GM18867 (cell line): ENCODE results near the gene PRMT5.
"Not testable (repeated sequence)": the region's sequence is repeated elsewhere in the genome, so short reads cannot be mapped to it uniquely, and the experiment has no call there.

Experiments
- ATAC-seq: cut with Tn5 transposase; IDR thresholded peaks from one replicate; pipeline ENCODE4 v1.9.1; 2021; ENCODE audit warnings: mild to moderate bottlenecking, moderate library complexity; ENCODE audit not compliant: unreplicated experiment

PRMT5 gene

DNA sequence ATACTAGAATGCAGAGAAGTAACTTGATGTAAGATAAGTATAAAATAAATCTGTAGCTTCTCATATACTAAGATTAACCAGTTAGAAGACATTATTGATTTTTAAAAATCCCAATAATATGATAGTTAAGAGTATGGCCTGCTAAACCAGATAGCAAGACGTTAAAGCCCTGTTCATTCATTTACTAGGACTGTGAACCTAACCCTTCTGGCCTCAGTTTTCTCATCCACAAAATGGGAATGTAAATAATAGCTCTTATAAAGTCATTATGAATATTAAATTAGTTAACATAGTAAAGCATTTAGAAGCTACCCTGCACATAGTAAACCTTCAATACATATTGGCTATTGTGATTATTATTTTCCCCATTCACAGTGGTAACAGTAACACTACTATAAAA is 6.0 kb upstream of the PRMT5 start:
- no peak for ATAC-seq

DNA sequence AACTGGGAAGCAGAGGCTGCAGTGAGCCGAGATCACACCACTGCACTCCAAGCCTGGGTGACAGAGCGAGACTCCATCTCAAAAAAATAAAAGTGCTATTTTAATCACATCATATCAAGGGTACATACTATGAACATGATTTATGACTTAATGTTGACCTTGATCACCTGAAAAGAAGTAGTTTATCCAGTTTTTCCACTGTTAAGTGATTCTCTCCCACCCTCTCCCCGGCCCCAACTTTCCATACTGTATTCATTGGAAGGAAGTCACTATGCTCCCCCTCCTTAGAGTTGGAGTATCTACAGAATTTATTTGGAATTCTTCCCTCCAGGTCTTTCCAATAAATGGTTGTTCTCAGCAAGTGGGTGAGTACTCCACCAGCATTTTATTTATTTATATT is 3.0 kb upstream of the PRMT5 start:
- ATAC-seq: no peak

DNA sequence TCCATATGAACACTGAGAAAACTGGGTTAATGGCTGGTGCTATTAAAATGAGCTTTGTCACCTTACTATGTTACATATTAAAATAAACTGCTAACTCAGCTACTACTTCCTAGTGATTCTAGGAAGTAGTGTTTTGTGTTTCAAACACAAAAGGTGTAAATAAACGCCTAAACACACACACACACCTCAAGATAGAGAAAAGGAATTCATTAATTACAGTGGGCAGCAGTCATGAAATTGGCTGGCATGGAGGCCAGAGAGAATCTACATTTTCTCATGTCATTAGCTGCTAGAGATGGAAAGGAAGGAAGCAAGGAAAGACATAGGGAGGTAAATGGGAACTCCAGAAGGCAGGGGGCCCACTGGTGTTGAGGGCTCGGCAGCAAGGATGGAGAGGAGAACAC is 787 bp upstream of the PRMT5 start:
- no peak for ATAC-seq

DNA sequence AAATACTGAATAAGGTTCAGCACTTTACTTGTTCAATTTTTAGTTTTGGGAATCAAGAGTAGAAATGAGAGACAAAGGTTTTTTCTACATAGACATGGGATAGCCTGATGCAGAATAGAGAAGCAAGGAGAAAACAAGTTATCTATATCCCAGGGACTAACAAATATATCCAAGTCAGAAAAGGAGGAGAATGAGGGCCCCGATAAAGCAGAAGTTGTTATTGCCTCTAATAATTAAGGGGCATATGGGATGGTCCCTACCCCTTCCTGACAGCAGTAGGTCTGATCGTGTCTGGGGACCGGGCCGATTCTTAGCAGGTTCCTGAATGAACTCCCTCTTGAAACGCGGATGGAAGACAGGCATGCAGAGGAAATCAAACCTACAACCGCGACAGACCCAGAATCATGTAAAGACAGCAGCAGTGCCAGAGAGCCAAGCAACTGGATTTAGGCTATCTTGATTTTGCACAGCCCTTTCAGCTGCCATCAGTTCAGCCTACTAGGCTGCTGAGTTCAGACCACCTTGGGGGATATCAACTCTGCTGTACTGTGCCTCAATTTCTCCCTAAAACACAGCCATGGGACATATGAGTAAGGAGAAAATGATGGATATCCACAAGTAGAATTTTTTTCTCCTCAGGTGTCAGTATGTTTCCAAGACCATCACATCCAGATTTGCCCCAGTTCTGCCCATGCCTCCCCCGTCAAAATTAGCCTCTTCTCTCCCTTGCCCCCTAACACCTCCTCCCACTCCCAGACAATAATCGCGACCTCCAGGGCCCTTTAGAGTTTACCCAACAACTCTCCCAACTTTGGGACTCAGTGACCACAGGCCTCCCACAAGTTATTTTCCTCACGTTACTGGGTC is 706 bp downstream of the PRMT5 start:
- ATAC-seq: no peak

DNA sequence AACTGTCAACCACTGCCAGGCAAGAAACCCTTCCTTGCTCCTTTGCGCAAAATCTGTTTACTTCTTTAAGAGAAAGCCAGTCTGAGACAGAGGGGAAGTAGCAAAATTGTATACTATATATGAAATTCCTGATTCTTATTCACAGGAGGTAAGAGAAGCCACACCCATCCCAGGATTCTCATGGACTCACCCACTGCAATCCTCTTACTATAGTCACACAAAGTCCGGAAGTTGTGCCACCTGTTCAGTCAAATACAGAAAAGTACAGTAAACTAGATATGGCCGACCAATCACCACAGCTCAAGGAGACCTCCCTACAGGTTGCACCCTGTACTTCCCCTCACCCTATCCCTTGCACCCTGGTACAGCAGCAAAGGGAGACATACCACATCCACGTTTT is 2.9 kb downstream of the PRMT5 start:
- no peak for ATAC-seq

DNA sequence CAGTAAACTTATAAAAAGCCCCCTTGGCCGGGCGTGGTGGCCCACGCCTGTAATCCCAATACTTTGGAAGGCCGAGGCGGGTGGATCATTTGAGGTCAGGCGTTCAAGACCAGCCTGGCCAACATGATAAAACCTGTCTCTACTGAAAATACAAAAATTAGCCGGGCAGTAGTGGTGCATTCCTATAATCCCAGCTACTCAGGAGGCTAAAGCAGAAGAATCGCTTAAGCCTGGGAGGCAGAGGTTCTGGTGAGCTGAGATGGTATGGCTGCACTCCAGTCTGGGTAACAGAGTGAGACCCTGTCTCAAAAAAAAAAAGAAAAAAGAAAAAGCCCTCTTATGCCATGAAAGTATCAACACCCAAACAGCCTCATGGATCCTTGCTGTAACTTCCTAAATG is 3.7 kb downstream of the PRMT5 start:
- ATAC-seq: no peak

DNA sequence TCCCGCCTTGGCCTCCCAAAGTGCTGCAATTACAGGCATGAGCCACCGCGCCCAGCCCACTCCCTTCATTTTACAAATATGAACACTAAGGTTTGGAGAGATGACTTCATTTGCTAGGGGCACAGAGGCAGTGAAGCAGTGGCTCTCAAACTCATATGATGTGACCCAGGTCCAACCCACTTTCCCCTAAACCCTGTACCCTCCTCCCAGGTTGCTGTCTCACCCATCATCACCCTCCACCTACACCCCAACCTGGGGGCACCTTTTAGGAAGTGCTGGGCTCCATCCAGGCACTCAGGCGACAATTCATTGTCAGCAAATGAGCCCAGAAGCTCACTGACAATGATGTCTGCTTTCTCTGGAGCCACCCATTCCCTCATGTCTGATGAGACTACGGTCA is 5.4 kb downstream of the PRMT5 start:
- no peak for ATAC-seq

DNA sequence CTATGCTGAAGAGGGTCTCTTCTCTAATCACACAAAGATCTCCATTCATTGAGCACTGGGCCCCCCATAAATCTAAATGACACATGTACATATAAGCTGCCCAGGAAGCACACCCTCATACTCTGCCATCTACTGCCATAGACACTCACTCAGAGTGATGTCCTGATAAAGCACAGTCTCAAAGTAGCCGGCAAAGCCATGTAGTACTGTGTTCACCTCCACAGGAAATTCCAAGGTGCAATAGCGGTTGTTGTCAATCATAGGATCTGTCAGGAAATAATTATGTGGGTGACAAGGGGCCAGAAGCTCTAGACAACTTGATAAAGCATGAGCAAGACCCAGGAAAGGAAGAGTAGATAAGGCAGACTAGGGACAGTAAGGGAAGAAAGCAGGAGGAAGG is 6.9 kb downstream of the PRMT5 start:
- ATAC-seq: no peak

DNA sequence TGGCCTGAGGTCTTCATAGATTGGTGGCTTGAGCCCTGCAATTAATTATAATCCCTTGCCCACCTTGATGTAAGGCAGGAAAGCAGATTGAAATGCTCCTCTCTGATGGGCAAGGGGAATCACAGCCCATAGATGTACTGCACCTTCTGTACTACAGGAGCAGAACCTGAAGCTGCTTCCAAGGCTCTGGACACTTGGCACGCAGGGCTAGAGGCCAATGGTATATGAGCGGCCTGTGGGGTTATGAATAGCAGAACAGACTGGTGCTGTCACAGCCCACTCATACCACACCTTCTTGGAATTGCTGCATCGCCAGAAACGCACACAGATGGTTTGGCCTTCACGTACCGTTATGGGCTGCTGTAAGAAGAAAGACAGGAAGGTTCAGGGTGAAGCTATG is 8.5 kb downstream of the PRMT5 start:
- ATAC-seq: no peak

DNA sequence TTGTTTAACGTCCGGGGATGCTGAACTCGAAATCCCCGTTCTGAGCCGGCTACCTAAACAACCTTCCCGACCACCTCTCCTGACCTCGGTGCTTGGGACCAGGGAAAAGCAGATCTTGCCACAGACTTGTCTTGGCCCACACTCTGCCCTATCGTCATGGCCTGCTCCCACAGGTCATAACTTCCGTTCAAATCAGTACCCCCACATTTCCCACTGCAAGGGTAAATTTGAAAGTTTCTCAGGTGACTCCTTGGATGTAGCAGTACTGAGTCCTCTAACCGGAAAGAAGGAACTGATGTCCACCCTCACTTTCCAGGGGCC is 9.6 kb downstream of the PRMT5 start:
- peak; percentile 4 for ATAC-seq

DNA sequence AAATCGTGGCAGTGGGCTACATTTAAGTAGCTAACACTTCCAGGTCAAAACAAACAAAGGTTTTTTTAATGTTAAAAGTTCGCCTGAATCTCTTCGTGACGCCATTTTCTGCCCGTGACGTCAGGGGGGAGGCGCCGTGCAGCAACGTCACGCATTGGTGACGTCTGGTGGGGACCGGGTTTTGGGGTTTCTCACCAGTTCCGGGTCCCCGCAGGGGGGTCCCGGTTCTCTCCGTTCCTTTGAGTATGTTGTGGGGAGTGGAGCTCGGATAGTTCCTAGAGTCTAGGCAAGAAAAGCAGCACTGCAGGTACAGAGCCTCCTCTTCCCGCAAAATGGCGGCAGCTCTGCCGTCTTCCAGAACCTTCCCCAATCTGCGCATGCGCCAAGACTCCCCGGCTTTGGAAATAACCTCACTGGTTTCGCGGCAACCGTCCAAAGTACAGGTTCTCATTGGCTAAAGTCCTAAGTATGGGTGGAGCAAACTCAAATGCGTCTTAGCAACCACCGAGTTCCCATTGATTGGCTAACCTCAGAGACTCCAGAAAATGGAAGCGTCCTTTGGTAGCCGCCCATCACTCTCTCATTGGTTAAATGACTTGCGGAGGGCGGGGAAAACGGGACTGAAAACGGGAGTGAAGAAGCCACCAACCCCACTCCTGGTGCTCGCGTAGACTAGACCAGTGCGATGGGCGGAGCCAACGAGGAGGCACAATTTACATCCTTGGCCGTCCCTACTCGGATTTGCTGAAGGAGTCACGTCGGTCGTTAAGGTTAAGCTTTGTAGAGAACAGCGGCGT is 10.2 kb downstream of the PRMT5 start, which contains the start of gene RBM23:
Gene RBM23, minus strand, starts transcription at position 346 of the 797 bp plus-strand sequence.
- peak; percentile 91 for ATAC-seq

DNA sequence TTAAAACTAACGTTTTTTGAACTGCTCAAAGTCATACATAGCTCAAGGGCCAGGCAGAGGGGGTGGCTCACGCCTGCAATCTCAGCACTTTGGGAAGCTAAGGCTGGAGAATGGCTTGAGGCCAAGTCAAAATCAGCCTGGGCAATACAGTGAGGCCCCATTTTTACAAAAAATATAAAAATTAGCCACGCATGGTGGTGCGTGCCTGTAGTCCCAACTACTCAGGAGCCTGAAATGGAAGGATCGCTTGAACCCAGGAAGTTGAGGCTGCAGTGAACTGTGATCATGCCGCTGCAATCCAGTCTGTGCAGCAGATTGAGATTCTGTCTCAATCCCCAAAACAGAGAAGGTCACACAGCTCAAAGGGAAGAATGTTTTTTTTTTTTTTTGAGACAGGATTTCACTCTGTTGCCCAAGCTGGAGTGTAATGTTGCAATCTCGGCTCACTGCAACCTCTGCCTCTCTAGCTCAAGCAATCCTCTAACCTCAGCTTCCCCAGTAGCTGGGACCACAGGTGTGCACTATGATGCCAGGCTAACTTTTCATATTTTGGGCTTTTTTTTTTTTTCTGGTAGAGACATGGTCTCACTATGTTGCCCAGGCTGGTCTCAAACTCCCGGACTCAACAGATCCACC is 13.2 kb downstream of the PRMT5 start:
- no peak for ATAC-seq

DNA sequence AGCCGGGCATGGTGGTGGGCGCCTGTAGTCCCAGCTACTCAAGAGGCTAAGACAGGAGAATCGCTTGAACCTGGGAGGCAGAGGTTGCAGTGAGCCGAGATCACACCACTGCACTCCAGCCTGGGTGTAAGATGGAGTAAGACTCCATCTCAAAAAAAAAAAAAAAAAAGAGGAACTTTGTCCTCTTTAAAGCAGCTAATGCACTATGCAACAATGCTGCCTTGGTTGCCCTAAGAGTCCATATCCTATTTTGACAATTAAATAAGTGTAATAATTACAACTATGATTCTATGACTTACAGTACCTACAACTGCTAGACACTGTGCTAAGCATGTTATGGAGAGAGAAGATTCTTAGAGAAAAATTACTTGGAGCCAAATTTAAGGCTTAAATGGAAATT is 14.3 kb downstream of the PRMT5 start:
- ATAC-seq: not testable (repeated sequence)

DNA sequence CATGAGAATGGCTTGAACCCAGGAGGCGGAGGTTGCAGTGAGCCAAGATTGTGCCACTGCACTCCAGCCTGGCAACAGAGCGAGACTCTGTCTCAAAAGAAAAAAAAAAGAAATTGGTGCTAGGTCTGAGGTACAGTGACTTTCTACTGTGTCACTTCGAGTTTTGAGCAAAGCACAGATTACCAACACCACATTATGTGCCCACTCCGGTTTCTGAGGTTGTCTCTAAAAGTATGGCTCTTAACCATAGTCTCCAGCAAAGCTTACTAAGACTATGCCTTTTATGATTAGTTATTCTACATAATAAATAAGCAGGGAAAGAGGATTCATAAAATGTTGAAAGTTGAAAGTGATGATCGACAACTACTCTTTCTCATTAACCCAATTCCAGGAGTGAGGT is 18.3 kb downstream of the PRMT5 start:
- no peak for ATAC-seq

DNA sequence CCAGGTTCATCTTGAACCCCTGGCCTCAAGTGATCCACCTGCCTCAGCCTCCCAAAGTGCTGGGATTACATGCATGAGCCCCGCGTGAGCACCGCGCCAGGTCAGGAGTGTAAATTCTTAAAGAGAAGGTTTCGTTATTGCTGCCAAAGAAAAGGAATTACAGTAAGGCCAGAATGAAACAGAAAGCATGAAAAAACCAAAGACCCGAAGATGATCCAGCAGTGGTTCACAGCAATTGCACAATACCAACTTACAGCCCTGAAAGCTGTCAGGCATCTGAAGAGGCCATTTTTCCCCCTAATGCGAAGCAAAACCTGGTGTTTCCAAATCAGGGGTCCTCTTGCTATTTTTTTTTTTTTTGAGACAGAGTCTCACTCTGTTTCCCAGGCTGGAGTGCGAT is 20.6 kb downstream of the PRMT5 start:
- no peak for ATAC-seq

DNA sequence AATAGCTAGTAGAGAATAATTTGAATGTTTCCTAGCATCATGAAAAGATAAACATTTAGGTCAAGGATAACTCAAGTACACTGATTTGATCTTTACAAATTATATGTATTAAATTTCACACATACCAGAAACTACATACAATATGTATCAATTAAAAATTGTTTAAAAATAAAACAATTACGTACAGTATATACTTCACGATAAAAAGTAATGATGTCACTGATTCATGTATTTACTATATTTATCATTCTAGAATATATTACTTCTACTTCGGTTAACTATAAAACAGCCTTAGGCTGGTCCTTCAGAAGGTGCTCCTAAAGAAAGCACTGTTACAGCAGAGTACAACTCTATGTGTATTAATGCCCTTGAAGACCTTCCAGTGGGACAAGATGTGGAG is 21.7 kb downstream of the PRMT5 start:
- ATAC-seq: no peak

DNA sequence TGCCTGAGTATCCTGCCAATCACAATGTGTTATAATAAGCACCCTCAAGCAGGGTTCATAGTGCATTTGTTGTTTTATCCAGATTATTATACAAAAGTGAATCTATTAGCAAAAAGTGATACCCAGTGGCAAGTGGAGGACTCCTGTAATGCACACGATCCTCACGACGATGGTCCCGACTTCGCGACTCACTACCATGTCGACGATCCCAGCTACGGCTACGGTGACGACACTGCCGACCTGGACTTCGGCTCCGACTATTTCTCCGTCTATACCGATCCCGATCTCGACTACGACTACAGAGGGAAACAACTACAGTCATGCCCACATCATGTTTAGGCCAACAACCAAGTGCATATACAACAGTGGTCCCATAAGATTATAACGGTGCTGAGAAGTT is 23.1 kb downstream of the PRMT5 start:
- ATAC-seq: no peak

DNA sequence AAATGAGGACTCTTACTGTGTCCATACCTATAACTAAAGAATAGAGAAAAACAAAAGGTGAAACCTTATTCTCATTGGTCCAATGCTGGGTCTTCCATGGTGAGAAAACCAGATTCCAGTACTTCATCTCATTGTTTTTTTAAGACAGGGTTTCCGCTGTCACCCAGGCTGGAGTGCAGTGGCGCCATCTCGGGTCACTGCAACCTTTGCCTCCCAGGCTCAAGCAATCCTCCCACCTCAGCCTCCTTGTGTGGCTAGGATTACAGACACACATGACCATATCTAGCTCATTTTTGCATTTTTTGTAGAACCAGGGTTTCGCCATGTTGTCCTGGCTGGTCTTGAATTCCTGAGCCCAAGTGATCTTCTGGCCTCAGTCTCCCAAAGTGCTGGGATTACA is 23.5 kb downstream of the PRMT5 start:
- no peak for ATAC-seq

DNA sequence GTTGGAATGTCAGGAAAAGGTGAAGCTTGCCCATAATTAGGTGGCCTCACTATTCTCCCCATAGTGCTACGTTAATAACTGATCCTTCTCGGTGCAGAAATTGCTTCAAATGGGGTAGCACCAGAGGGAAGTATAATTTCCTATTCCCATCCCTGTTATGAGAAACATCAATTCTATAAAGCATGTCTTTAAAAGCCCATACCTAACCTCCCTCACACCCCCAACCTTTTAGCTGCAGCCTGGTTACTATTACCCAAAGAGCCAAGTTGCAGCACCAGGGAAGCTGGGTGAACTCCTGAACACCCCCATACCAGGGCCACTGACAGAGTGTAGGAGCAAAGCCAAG is 25.5 kb downstream of the PRMT5 start:
- ATAC-seq: no peak

DNA sequence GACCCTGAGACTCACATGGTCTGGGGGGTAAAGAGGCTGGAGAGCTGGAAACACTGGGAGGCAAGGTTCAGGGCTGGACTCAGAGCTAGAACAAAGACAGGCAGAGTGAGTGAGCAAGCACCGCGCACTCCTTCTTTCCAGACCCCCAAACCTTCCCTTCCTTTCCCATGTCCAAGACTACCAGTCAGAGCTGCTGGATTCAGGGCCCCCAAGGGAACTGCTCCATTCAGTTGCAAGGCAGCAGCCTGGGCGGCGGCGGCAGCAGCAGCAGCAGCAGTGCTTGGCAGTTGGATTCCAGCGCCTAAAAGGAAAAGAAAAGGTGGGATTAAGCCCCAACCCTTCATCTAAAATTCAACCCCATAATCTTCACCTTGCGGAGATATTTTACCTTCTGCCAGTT is 27.4 kb downstream of the PRMT5 start:
- ATAC-seq: no peak

DNA sequence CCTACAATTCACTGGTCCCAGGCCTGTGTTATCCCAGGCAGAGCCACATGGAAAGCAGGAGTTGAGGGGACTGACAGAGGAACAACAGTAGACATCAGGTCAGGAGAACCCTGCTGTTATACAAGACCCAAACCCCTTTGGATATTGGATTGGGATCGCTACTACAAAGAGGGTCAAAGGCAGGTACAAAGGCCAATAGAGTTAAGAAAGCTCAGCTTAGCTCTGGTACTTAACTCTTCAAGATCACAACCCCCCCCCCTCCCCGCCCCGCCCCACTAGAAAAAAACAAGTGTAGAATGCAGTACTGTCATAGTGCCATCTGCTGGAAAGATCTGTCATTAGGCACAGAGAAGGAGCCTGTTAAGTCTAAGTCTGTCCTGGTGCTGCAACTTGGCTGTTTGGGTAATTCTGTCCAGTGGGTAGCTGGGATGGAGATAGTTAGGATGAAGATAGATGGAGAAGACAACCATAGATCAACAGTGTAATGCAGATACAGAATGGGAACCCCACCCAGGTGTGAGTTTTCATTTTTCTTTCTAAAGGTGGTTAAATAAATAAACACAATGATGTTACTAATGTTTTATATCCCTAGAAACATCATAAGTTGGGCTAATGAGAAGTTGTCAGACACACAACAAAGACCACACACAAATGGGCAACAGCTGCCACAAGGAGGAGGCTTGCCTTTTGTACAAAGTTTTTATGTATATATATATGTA is 28.9 kb downstream of the PRMT5 start:
- no peak for ATAC-seq
